PFSK-1 (cell line): ENCODE data around the gene SLC4A1.

ENCODE experiments used
- FOXP2 ChIP-seq: optimal IDR thresholded peaks from 2 replicates; pipeline ENCODE3; 2011; ENCODE audit warnings: borderline replicate concordance, control low read depth, inconsistent platforms; ENCODE audit not compliant: insufficient read depth; ENCODE audit errors: extremely low read length, extremely low read depth
- POLR2AphosphoS5 ChIP-seq: IDR thresholded peaks from 2 replicates; pipeline ENCODE4 v1.6.1; 2012; ENCODE audit warnings: low read depth, mild to moderate bottlenecking, control low read depth, low read length, moderate library complexity
- REST ChIP-seq, 2 experiments: IDR thresholded peaks; 2 replicates each; pipeline versions ENCODE4 v1.6.1 to v1.8.0; 2011 to 2012; ENCODE audit warnings: low read depth in 2 of 2, low read length in 2 of 2, control low read depth in 1 of 2, inconsistent platforms in 1 of 2, mild to moderate bottlenecking in 1 of 2, moderate library complexity in 1 of 2; ENCODE audit not compliant: insufficient read depth in 1 of 2
- SIN3A ChIP-seq: IDR thresholded peaks from 2 replicates; pipeline ENCODE4 v1.6.1; 2012; ENCODE audit warnings: mild to moderate bottlenecking, low read length, moderate library complexity, borderline replicate concordance; ENCODE audit not compliant: insufficient read depth
- TAF1 ChIP-seq: IDR thresholded peaks from 2 replicates; pipeline ENCODE4 v1.6.1; 2012; ENCODE audit warnings: low read length, control low read depth, borderline replicate concordance; ENCODE audit not compliant: insufficient read depth

SLC4A1 gene

DNA sequence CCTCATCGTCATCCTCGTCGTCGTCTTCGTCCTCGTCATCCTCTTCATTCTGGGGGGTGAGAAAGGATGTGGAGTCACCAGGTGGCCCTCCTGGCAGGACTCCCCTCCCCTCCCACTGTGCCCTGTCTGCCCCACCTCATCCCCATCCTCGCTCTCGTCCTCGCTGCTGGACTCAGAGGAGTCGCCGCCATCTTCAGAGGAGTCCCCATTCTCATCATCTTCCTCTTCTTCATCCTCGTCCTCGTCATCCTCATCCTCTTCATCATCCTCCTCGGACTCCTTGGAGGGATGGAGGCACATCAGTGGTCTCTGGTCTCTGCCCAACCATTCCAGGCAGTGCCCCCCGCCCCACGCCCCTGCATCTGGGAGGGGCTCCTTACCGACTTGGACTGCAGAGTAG lies 60.6 kb downstream of the SLC4A1 start:
- TF ChIP-seq TAF1 = no peak
- TF ChIP-seq SIN3A = no peak
- TF ChIP-seq FOXP2 = no peak
- no peak for TF ChIP-seq REST (IDR thresholded peaks at IDR 0.05; ENCODE audit: insufficient read depth in 1 of 2, low read depth in 2 of 2, low read length in 2 of 2)
- TF ChIP-seq POLR2AphosphoS5 = no peak

GRCh38 chr17:44206825-44207155 lies 61.1 kb downstream of the SLC4A1 start:
- TF ChIP-seq FOXP2 (no peak), TAF1 (no peak), REST (IDR thresholded peaks at IDR 0.05; ENCODE audit: insufficient read depth in 1 of 2, low read depth in 2 of 2, low read length in 2 of 2) (no peak), SIN3A (no peak), POLR2AphosphoS5 (no peak)

GRCh38 chr17:44205962-44206824 lies 61.7 kb downstream of the SLC4A1 start:
- TF ChIP-seq SIN3A = 0 out of 2 replicates have a peak, but pooled peaks have one; percentile 22
- TF ChIP-seq REST (IDR thresholded peaks at IDR 0.05; ENCODE audit: insufficient read depth in 1 of 2, low read depth in 2 of 2, low read length in 2 of 2) = no peak
- TF ChIP-seq TAF1 = no peak
- TF ChIP-seq POLR2AphosphoS5 = no peak; the same call in 1 of the 2 replicates
- no peak for TF ChIP-seq FOXP2

DNA sequence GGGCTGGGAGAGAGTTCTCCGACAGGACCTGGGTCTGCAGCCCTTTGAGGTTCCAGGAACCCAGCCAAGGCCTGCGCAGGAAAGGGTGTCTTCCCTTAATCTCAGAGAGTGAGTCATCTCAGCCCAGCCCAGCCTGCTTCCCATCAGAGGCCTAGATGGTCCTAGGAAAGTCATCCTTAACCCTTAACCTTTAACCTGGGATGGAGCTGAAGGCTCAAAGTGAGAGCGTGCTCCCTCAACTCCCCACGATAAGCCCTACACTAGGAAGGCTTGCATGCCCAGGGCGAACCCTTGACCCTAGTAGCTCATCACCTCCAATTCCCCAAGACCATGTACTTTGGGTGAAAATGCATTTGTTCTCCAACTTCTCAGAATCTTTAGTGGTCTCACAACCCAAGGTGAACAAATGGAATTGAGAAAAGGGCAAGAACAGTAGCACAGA lies 63.5 kb downstream of the SLC4A1 start:
- no peak for TF ChIP-seq REST (IDR thresholded peaks at IDR 0.05; ENCODE audit: insufficient read depth in 1 of 2, low read depth in 2 of 2, low read length in 2 of 2)
